ENCODE measurements around the gene GALNT2. TPM values are rescaled to one million over a fixed set of nuclear protein-coding genes. Genes with fewer than 3 reads are reported as not detected.

Gene GALNT2
- polyA plus RNA-seq, 4 donors = 10.8 to 43.9 (median 23.3) TPM

DNA sequence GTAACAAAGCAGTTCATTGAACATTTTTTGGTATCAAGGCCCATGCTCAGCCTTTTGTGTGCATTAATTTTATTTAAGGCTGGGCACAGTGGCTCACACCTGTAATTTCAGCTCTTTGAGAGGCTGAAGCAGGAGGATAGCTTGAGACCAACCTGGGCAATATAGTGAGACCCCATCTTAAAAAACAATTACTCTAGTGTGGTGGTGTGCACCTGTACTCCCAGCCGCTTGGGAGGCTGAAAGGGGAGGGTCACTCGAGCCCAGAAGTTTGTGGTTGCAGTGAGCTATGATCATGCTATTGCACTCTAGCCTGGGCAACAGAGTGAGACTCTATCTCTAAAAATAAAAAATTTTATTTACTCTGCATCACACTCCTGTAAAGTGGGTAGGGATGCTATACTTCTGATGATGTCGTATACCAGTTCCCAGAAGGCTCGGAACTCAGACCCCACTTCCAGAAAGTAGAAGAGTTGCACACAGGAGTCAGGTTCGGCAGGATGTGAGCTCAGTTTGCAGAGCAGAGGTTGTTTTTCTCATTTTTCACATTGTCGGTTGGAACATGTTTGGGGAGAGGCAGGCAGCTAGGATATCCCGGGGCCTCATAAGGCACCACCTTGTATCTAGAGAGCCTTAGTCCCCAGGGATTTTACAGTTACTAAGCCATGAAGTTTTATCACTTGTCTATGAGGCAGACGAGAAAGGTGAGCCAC is 144.6 kb downstream of the GALNT2 start:
- no peaks in the 10 kb centered on the region for H3K27me3 ChIP-seq (ENCODE audit: control insufficient read depth in 3 of 3, insufficient read depth in 3 of 3, low read length in 3 of 3)
- H3K4me1 ChIP-seq (ENCODE audit: control insufficient read depth in 3 of 3, insufficient read depth in 2 of 3, low read depth in 1 of 3, low read length in 2 of 3) = peaks cover 0 to 29% (median 4%) of the 10 kb centered on the region in 3 donors
- FAIRE-seq (no peak), DNase-seq (no peak)
- H3K27ac ChIP-seq (ENCODE audit: low read depth in 1 of 3, low read length in 2 of 3) = peak overlapping the region in 1 of 3 donors; percentile 59
- 82 to 85% (median 84%) methylated on average over 8 of the region's 8 CpGs for WGBS, 3 donors
- H3K36me3 ChIP-seq (ENCODE audit: control insufficient read depth in 3 of 3, insufficient read depth in 2 of 3, low read depth in 1 of 3, low read length in 3 of 3) = peaks cover 0 to 7% (median 0%) of the 10 kb centered on the region in 3 donors
- H3K4me3 ChIP-seq (ENCODE audit: low read depth in 1 of 3, low read length in 3 of 3) = no peak overlapping the region
- H3K9me3 ChIP-seq (ENCODE audit: control insufficient read depth in 2 of 2, insufficient read depth in 1 of 2, low read depth in 1 of 2, low read length in 1 of 2) = no peaks in the 10 kb centered on the region

DNA sequence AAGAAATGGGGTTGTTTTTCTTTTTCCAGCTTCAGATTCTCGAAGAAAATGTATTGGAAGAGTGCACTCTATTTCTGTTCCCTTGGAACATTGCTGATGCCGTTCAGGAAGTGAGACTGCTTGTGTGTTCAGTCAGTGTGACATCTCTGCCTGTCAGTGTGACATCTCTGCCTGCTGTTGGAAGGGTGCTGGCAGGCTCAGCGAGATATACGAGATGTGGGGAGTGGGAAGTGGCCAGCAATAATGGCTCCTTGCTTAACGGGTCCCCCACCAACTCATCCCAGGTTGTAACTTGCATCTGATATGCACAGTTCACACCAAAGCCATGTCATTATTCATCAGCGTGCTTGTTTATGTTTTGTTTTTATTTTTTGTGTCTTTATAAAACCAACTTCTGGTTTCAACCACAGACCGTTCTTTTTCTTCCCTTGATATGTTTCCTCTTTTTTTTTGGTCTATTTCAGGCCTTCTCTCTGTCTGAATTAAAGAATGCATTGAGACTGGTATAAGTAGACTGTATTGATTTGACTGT is 145.4 kb downstream of the GALNT2 start:
- FAIRE-seq (no peak), DNase-seq (no peak)
- no peaks in the 10 kb centered on the region for H3K27me3 ChIP-seq (ENCODE audit: control insufficient read depth in 3 of 3, insufficient read depth in 3 of 3, low read length in 3 of 3)
- H3K4me1 ChIP-seq (ENCODE audit: control insufficient read depth in 3 of 3, insufficient read depth in 2 of 3, low read depth in 1 of 3, low read length in 2 of 3) = peaks cover 0 to 24% (median 4%) of the 10 kb centered on the region in 3 donors
- H3K36me3 ChIP-seq (ENCODE audit: control insufficient read depth in 3 of 3, insufficient read depth in 2 of 3, low read depth in 1 of 3, low read length in 3 of 3) = peaks cover 0 to 7% (median 0%) of the 10 kb centered on the region in 3 donors
- WGBS, 3 donors = 58 to 78% (median 61%) methylated on average over 7 of the region's 7 CpGs
- peak overlapping the region in 1 of 3 donors; percentile 56 for H3K27ac ChIP-seq (ENCODE audit: low read depth in 1 of 3, low read length in 2 of 3)
- H3K9me3 ChIP-seq (ENCODE audit: control insufficient read depth in 2 of 2, insufficient read depth in 1 of 2, low read depth in 1 of 2, low read length in 1 of 2) = no peaks in the 10 kb centered on the region
- H3K4me3 ChIP-seq (ENCODE audit: low read depth in 1 of 3, low read length in 3 of 3) = no peak overlapping the region

DNA sequence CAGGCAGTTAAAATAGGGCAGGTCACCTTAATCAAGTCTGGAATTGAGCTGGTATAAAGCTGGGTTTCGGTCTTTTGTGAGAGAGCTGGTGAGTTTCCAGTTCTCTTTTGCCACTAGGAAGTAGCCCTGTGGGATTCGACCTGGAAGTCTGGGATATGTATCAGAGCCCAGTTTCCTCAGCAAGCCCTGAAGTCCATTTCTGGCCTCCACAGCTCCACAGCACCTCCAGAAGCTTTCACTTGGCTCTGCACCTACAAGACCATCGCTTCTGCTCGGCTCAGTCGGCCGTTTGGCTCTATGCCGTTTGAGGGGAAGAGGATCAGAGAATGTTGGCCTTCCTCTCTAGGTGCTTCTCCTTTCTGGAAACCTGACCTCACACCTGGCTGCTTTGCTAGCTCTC is 148.0 kb downstream of the GALNT2 start:
- no peak for FAIRE-seq
- 18 to 43% (median 24%) methylated on average over 7 of the region's 7 CpGs for WGBS, 3 donors
- H3K4me1 ChIP-seq (ENCODE audit: control insufficient read depth in 3 of 3, insufficient read depth in 2 of 3, low read depth in 1 of 3, low read length in 2 of 3) = peaks cover 0 to 22% (median 4%) of the 10 kb centered on the region in 3 donors
- H3K4me3 ChIP-seq (ENCODE audit: low read depth in 1 of 3, low read length in 3 of 3) = no peak overlapping the region
- H3K36me3 ChIP-seq (ENCODE audit: control insufficient read depth in 3 of 3, insufficient read depth in 2 of 3, low read depth in 1 of 3, low read length in 3 of 3) = peaks cover 0 to 1% (median 0%) of the 10 kb centered on the region in 3 donors
- H3K27ac ChIP-seq (ENCODE audit: low read depth in 1 of 3, low read length in 2 of 3) = peak overlapping the region in 1 of 3 donors; percentile 29
- no peaks in the 10 kb centered on the region for H3K27me3 ChIP-seq (ENCODE audit: control insufficient read depth in 3 of 3, insufficient read depth in 3 of 3, low read length in 3 of 3)
- H3K9me3 ChIP-seq (ENCODE audit: control insufficient read depth in 2 of 2, insufficient read depth in 1 of 2, low read depth in 1 of 2, low read length in 1 of 2) = no peaks in the 10 kb centered on the region
- DNase-seq = peak; percentile 44 to 75

DNA sequence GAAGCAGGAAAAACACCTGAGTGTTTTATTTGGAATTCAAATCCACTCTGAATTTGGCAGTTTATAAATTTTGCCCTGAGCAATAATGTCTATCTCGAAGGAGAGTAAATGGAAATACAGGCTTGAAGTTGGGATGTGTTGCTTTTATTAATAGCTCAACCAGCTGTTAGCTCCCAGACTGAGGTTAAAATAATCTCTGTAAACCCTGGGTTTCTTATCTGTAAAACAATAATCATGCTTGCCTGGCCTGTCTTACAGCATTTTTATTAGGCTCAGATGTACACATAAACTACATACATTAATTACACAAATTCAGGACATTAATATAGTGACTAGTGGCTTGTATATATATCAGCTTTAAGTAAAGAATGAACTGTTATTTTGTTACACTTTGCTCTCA is 148.5 kb downstream of the GALNT2 start:
- Histone ChIP-seq H3K27me3 (ENCODE audit: control insufficient read depth in 3 of 3, insufficient read depth in 3 of 3, low read length in 3 of 3) (no peaks in the 10 kb centered on the region), H3K4me1 (ENCODE audit: control insufficient read depth in 3 of 3, insufficient read depth in 2 of 3, low read depth in 1 of 3, low read length in 2 of 3) (peaks cover 0 to 22% (median 4%) of the 10 kb centered on the region in 3 donors), H3K9me3 (ENCODE audit: control insufficient read depth in 2 of 2, insufficient read depth in 1 of 2, low read depth in 1 of 2, low read length in 1 of 2) (no peaks in the 10 kb centered on the region), H3K4me3 (ENCODE audit: low read depth in 1 of 3, low read length in 3 of 3) (no peak overlapping the region), H3K36me3 (ENCODE audit: control insufficient read depth in 3 of 3, insufficient read depth in 2 of 3, low read depth in 1 of 3, low read length in 3 of 3) (peaks cover 0 to 3% (median 1%) of the 10 kb centered on the region in 3 donors), H3K27ac (ENCODE audit: low read depth in 1 of 3, low read length in 2 of 3) (peak overlapping the region in 1 of 3 donors; percentile 29)
- DNase-seq (peak; percentile 33 to 66), FAIRE-seq (no peak)
- WGBS, 3 donors = 11 to 49% (median 44%) methylated on average over 1 of the region's 1 CpG

DNA sequence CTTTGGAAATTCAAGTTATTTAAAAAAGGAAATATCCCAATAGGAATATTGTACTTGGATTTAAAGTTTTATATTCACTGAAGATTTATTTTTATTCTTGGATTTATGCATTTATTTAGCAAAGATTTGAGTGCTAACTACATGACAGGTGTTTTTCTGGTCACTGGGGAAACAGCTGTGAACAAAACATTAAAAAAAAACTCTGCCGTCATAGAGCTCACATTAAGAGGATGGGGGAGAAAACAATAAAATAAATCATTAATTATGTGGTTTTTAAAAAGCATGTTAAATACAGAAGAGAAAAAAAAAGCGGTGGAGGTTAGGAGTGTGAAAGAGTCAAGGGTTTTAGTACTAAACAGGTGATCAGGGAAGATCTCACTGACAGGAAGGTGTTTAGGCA is 149.9 kb downstream of the GALNT2 start:
- DNase-seq (no peak), FAIRE-seq (no peak)
- Histone ChIP-seq H3K9me3 (ENCODE audit: control insufficient read depth in 2 of 2, insufficient read depth in 1 of 2, low read depth in 1 of 2, low read length in 1 of 2) (no peaks in the 10 kb centered on the region), H3K27me3 (ENCODE audit: control insufficient read depth in 3 of 3, insufficient read depth in 3 of 3, low read length in 3 of 3) (no peaks in the 10 kb centered on the region), H3K27ac (ENCODE audit: low read depth in 1 of 3, low read length in 2 of 3) (no peak overlapping the region), H3K36me3 (ENCODE audit: control insufficient read depth in 3 of 3, insufficient read depth in 2 of 3, low read depth in 1 of 3, low read length in 3 of 3) (peaks cover 0 to 3% (median 1%) of the 10 kb centered on the region in 3 donors), H3K4me3 (ENCODE audit: low read depth in 1 of 3, low read length in 3 of 3) (no peak overlapping the region), H3K4me1 (ENCODE audit: control insufficient read depth in 3 of 3, insufficient read depth in 2 of 3, low read depth in 1 of 3, low read length in 2 of 3) (peaks cover 0 to 15% (median 4%) of the 10 kb centered on the region in 3 donors)
- 88 to 93% (median 92%) methylated on average over 2 of the region's 2 CpGs for WGBS, 3 donors

DNA sequence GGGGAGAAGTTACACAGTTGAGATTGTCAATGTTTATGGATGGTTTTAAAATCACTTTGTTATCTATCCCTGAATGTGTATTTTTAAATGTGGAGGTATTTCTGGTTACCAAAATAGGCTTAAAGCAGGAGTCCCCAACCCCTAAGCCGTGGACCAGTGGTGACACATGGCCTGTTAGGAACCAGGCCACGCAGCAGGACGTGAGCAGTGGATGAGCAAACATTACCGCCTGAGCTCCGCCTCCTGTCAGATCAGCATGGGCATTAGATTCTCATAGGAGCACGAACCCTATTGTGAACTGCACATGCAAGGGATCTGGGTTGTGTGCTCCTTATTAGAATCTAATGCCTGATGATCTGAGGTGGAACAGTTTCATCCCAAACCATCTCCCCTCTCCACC is 151.6 kb downstream of the GALNT2 start:
- no peak for DNase-seq
- peaks cover 0 to 12% (median 4%) of the 10 kb centered on the region in 3 donors for H3K4me1 ChIP-seq (ENCODE audit: control insufficient read depth in 3 of 3, insufficient read depth in 2 of 3, low read depth in 1 of 3, low read length in 2 of 3)

DNA sequence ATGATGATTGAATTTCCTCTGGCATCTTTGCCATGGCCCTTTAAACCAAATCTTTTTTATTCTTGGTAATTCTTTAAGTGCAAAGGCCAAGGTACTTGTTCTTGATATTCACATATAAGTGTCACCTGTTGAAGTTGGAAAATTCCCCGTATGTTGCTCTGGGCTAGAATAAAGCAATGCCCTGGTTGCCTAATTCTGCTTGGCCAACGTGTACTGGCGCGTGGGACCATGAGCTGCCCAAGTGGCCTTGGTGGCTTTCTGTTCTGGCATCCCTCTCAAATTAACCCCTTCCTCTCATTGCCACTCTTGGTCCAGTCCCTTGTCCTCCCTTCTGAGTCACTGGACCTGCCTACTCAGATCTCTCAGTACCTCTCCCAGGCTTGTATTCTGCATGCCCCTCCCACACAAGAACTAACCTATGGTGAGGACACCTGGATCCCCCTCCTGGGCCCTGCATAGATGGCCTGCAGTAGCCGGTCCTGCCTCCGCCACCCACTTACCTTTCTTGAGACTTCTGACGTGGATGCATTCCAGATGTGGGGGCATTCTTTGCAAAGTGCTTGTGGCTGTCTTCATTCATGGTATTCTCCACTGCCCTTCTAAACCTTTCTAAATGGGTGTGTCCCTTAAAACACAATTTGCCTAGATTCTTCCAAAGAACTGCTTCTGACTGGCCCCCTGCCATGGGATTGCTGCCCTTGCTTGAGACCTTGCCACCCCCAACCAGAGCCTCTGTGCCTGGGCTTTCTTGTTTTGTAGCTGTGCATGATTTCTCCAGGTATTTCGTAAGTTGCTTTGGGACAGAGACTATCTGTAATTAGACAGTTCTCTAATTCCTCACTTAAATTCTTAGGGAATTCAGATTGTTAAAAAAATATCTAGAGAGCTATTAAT is 152.4 kb downstream of the GALNT2 start:
- FAIRE-seq (no peak), DNase-seq (no peak)
- no peaks in the 10 kb centered on the region for H3K27me3 ChIP-seq (ENCODE audit: control insufficient read depth in 3 of 3, insufficient read depth in 3 of 3, low read length in 3 of 3)
- no peak overlapping the region for H3K4me3 ChIP-seq (ENCODE audit: low read depth in 1 of 3, low read length in 3 of 3)
- no peak overlapping the region for H3K27ac ChIP-seq (ENCODE audit: low read depth in 1 of 3, low read length in 2 of 3)
- H3K36me3 ChIP-seq (ENCODE audit: control insufficient read depth in 3 of 3, insufficient read depth in 2 of 3, low read depth in 1 of 3, low read length in 3 of 3) = peaks cover 0 to 3% (median 1%) of the 10 kb centered on the region in 3 donors
- 86 to 89% (median 88%) methylated on average over 8 of the region's 8 CpGs for WGBS, 3 donors
- H3K4me1 ChIP-seq (ENCODE audit: control insufficient read depth in 3 of 3, insufficient read depth in 2 of 3, low read depth in 1 of 3, low read length in 2 of 3) = peaks cover 0 to 12% (median 4%) of the 10 kb centered on the region in 3 donors
- no peaks in the 10 kb centered on the region for H3K9me3 ChIP-seq (ENCODE audit: control insufficient read depth in 2 of 2, insufficient read depth in 1 of 2, low read depth in 1 of 2, low read length in 1 of 2)

More for the DNA sequence above, 151.6 kb downstream of the GALNT2 start:
- WGBS, 3 donors = 86 to 95% (median 91%) methylated on average over 6 of the region's 6 CpGs
- no peak overlapping the region for H3K27ac ChIP-seq (ENCODE audit: low read depth in 1 of 3, low read length in 2 of 3)
- no peak overlapping the region for H3K4me3 ChIP-seq (ENCODE audit: low read depth in 1 of 3, low read length in 3 of 3)
- H3K9me3 ChIP-seq (ENCODE audit: control insufficient read depth in 2 of 2, insufficient read depth in 1 of 2, low read depth in 1 of 2, low read length in 1 of 2) = no peaks in the 10 kb centered on the region
- no peak for FAIRE-seq
- no peaks in the 10 kb centered on the region for H3K27me3 ChIP-seq (ENCODE audit: control insufficient read depth in 3 of 3, insufficient read depth in 3 of 3, low read length in 3 of 3)
- peaks cover 0 to 3% (median 1%) of the 10 kb centered on the region in 3 donors for H3K36me3 ChIP-seq (ENCODE audit: control insufficient read depth in 3 of 3, insufficient read depth in 2 of 3, low read depth in 1 of 3, low read length in 3 of 3)

DNA sequence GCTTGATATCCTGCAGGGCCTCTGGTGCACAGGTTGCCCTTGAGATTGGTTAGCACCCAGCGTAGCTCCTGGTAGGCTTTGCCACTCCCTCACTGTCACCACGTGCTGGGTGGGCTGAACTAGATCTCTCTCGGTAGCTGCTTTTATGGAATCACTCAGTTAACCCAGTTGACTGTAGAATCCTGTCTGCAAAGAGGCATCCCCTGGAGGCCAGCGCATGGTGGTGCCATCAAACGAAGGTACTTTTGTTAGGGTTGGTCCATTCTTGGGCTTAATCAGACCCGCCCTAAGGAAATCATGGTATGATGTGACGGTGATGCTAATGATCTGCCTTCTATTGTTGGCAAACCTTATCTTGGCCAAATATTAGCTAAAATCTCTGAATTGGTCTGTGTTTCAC is 153.4 kb downstream of the GALNT2 start:
- Histone ChIP-seq H3K36me3 (ENCODE audit: control insufficient read depth in 3 of 3, insufficient read depth in 2 of 3, low read depth in 1 of 3, low read length in 3 of 3) (peaks cover 0 to 3% (median 1%) of the 10 kb centered on the region in 3 donors), H3K27ac (ENCODE audit: low read depth in 1 of 3, low read length in 2 of 3) (no peak overlapping the region), H3K4me1 (ENCODE audit: control insufficient read depth in 3 of 3, insufficient read depth in 2 of 3, low read depth in 1 of 3, low read length in 2 of 3) (peaks cover 0 to 4% (median 0%) of the 10 kb centered on the region in 3 donors), H3K9me3 (ENCODE audit: control insufficient read depth in 2 of 2, insufficient read depth in 1 of 2, low read depth in 1 of 2, low read length in 1 of 2) (no peaks in the 10 kb centered on the region), H3K4me3 (ENCODE audit: low read depth in 1 of 3, low read length in 3 of 3) (no peak overlapping the region), H3K27me3 (ENCODE audit: control insufficient read depth in 3 of 3, insufficient read depth in 3 of 3, low read length in 3 of 3) (no peaks in the 10 kb centered on the region)
- FAIRE-seq (no peak), DNase-seq (no peak)
- WGBS, 3 donors = 87 to 91% (median 87%) methylated on average over 7 of the region's 7 CpGs

Data from small intestine (tissue), 7 donors.